ENCODE data around the gene ST8SIA1.
"Not testable (repeated sequence)": the region's sequence is repeated elsewhere in the genome, so short reads cannot be mapped to it uniquely, and the experiment has no call there.

Gene ST8SIA1

GRCh38 chr12:22172501-22172900 lies 162.0 kb downstream of the ST8SIA1 start:
- DNase-seq (ENCODE audit: low read depth): no peak
- H3K4me3 ChIP-seq (ENCODE audit: low read depth, low read length): no peak overlapping the region
- TF ChIP-seq CTCF (IDR thresholded peaks at IDR 0.05; ENCODE audit: control insufficient read depth, extremely low read depth, insufficient read depth): no peak

- no peak for TF ChIP-seq CTCF (IDR thresholded peaks at IDR 0.05; ENCODE audit: control insufficient read depth, extremely low read depth, insufficient read depth)
- DNase-seq (ENCODE audit: low read depth): peak; percentile 61
- no peak overlapping the region for H3K4me3 ChIP-seq (ENCODE audit: low read depth, low read length)
Measured at GRCh38 chr12:22169376-22169775, 165.1 kb downstream of the ST8SIA1 start.

DNA sequence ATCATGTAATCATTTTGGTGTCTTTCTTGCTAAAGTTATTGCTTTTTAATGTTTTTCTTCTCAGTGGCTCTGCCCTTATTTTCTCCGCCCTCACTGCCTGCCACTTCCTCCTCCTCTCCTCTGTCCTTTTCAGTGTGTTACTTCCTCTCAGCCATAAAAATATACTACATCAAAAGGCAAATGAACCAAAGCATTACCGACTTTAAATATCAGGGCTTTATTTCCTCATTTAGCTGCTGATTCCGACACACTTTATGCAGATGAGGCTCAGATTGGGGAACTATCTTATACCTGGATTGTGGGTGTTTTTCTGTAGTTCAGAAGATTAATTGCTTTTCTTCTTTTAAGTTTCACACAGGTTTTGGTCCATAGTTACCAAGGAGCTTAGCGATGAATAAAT lies 170.4 kb downstream of the ST8SIA1 start:
- H3K4me3 ChIP-seq (ENCODE audit: low read depth, low read length): no peak overlapping the region
- DNase-seq (ENCODE audit: low read depth): no peak
- no peak for TF ChIP-seq CTCF (IDR thresholded peaks at IDR 0.05; ENCODE audit: control insufficient read depth, extremely low read depth, insufficient read depth)

GRCh38 chr12:22163594-22163993 lies 170.9 kb downstream of the ST8SIA1 start:
- no peak for TF ChIP-seq CTCF (IDR thresholded peaks at IDR 0.05; ENCODE audit: control insufficient read depth, extremely low read depth, insufficient read depth)
- H3K4me3 ChIP-seq (ENCODE audit: low read depth, low read length): no peak overlapping the region
- no peak for DNase-seq (ENCODE audit: low read depth)

GRCh38 chr12:22160396-22161003 lies 174.0 kb downstream of the ST8SIA1 start:
- no peak for DNase-seq (ENCODE audit: low read depth)
- TF ChIP-seq CTCF (IDR thresholded peaks at IDR 0.05; ENCODE audit: control insufficient read depth, extremely low read depth, insufficient read depth): no peak
- H3K4me3 ChIP-seq (ENCODE audit: low read depth, low read length): no peak overlapping the region

GRCh38 chr12:22149286-22149685 lies 185.2 kb downstream of the ST8SIA1 start:
- not testable (repeated sequence) for H3K4me3 ChIP-seq (ENCODE audit: low read depth, low read length); DNase-seq (ENCODE audit: low read depth)

GRCh38 chr12:22146686-22147085 lies 187.8 kb downstream of the ST8SIA1 start:
- not testable (repeated sequence) for DNase-seq (ENCODE audit: low read depth); H3K4me3 ChIP-seq (ENCODE audit: low read depth, low read length)

Data from LNCaP clone FGC (cell line).